SK-N-MC (cell line): Measurements from ENCODE around the gene SEMA6A.

Experiments used
- EZH2 ChIP-seq: fragments of 200-600 bp; sonication (generic); IDR thresholded peaks from one replicate; pipeline ENCODE4 v1.6.1; 2017; ENCODE audit warnings: antibody characterized with exemption
- POLR2AphosphoS5 ChIP-seq: IDR thresholded peaks from 2 replicates; pipeline ENCODE4 v1.6.1; 2012; ENCODE audit warnings: mild to moderate bottlenecking, low read depth, low read length, borderline replicate concordance

DNA sequence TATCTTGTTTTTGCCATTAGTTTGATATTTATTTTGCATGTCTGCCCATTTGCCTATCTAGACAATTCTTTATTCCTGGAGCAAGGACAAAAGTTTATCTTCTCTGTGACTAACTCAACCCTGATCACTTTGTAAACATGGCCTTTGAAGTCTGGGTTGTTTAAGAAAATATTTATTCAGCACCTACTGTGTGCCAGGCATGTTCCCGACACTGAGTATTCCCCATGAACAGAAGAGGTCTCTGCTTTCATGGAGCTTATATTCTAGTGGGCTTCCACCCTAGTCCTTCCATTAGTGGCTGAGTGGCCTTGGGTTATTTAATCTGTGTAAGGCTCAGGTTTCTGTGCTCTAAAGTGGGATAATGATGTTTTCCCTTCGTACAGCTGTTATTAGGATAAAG, 49.7 kb downstream of the SEMA6A start:
- TF ChIP-seq POLR2AphosphoS5 = no peak
- TF ChIP-seq EZH2 = no peak
